H9 (cell line): Measurements from ENCODE around the gene HSPA6. TPM values are rescaled to one million over a fixed set of nuclear protein-coding genes. Genes with fewer than 3 reads are reported as not detected.

Experiments used
- DNase-seq: peaks from one replicate; pipeline ENCODE4 v3.0.0-alpha.2; 2017
- H2AFZ ChIP-seq: one replicate; pipeline ENCODE4 v1.6.1; 2013; ENCODE audit warnings: mild to moderate bottlenecking, low read length, control low read depth, moderate library complexity
- H2AK5ac ChIP-seq: 2 replicates; pipeline ENCODE4 v1.6.1; 2013; ENCODE audit warnings: low read length, control low read depth, mixed read lengths; ENCODE audit not compliant: insufficient read length
- H2BK120ac ChIP-seq: one replicate; pipeline ENCODE4 v1.6.1; 2013; ENCODE audit warnings: low read depth, mild to moderate bottlenecking, low read length, control low read depth, inconsistent platforms; ENCODE audit not compliant: poor library complexity, severe bottlenecking
- H2BK12ac ChIP-seq: 2 replicates; pipeline ENCODE4 v1.6.1; 2013; ENCODE audit warnings: low read length, control low read depth, mixed read lengths, low read depth; ENCODE audit not compliant: insufficient read length
- H2BK15ac ChIP-seq: 2 replicates; pipeline ENCODE4 v1.6.1; 2013; ENCODE audit warnings: low read depth, low read length, control low read depth
- H2BK20ac ChIP-seq: one replicate; pipeline ENCODE4 v1.6.1; 2013; ENCODE audit warnings: low read depth, mild to moderate bottlenecking, low read length, control low read depth, inconsistent platforms; ENCODE audit not compliant: poor library complexity, severe bottlenecking
- H2BK5ac ChIP-seq: 2 replicates; pipeline ENCODE4 v1.6.1; 2013; ENCODE audit warnings: low read length, control low read depth, mixed read lengths; ENCODE audit not compliant: insufficient read length
- H3K14ac ChIP-seq: 2 replicates; pipeline ENCODE4 v1.6.1; 2013; ENCODE audit warnings: low read length, control low read depth; ENCODE audit not compliant: insufficient read depth
- H3K18ac ChIP-seq: 2 replicates; pipeline ENCODE4 v1.6.1; 2013; ENCODE audit warnings: low read depth, mild to moderate bottlenecking, mixed read lengths, low read length, control low read depth; ENCODE audit not compliant: insufficient read length
- H3K23ac ChIP-seq: 2 replicates; pipeline ENCODE4 v1.6.1; 2013; ENCODE audit warnings: low read length, control low read depth, mixed read lengths, low read depth; ENCODE audit not compliant: insufficient read length
- H3K23me2 ChIP-seq: 2 replicates; pipeline ENCODE4 v1.6.1; 2013; ENCODE audit warnings: low read depth, mild to moderate bottlenecking, mixed read lengths, low read length, control low read depth; ENCODE audit not compliant: insufficient read length, poor library complexity, severe bottlenecking
- H3K27ac ChIP-seq: 2 replicates; pipeline ENCODE4 v1.5.1; 2013; ENCODE audit warnings: low read length, control low read depth, mixed read lengths, low read depth; ENCODE audit not compliant: insufficient read length
- H3K27me3 ChIP-seq: 2 replicates; pipeline ENCODE4 v1.6.1; 2013; ENCODE audit warnings: low read length, control low read depth, inconsistent platforms; ENCODE audit not compliant: insufficient read depth
- H3K4ac ChIP-seq: 2 replicates; pipeline ENCODE4 v1.6.1; 2013; ENCODE audit warnings: low read depth, mild to moderate bottlenecking, control low read depth, inconsistent platforms, low read length, moderate library complexity
- H3K4me1 ChIP-seq: 2 replicates; pipeline ENCODE4 v1.6.1; 2013; ENCODE audit warnings: low read length, control low read depth, inconsistent platforms; ENCODE audit not compliant: insufficient read depth
- H3K4me2 ChIP-seq: 2 replicates; pipeline ENCODE4 v1.6.1; 2013; ENCODE audit warnings: low read length, control low read depth, mixed read lengths; ENCODE audit not compliant: insufficient read length, insufficient read depth
- H3K56ac ChIP-seq: 2 replicates; pipeline ENCODE4 v1.6.1; 2013; ENCODE audit warnings: low read depth, mild to moderate bottlenecking, mixed read lengths, low read length, control low read depth; ENCODE audit not compliant: insufficient read length
- H3K79me1 ChIP-seq: 2 replicates; pipeline ENCODE4 v1.6.1; 2013; ENCODE audit warnings: low read depth, mild to moderate bottlenecking, moderate library complexity, low read length, control low read depth, inconsistent platforms; ENCODE audit not compliant: insufficient read depth, poor library complexity, severe bottlenecking
- H3K79me2 ChIP-seq: 2 replicates; pipeline ENCODE4 v1.6.1; 2013; ENCODE audit warnings: low read length, control low read depth, inconsistent platforms; ENCODE audit not compliant: insufficient read depth
- H3K9ac ChIP-seq: 2 replicates; pipeline ENCODE4 v1.6.1; 2013; ENCODE audit warnings: low read length, control low read depth, mixed read lengths; ENCODE audit not compliant: insufficient read length; ENCODE audit errors: extremely low read depth
- H3K9me3 ChIP-seq: one replicate; pipeline ENCODE4 v1.6.1; 2013; ENCODE audit warnings: low read depth, low read length, inconsistent platforms; ENCODE audit not compliant: control insufficient read depth
- H3T11ph ChIP-seq: one replicate; pipeline ENCODE4 v1.6.1; 2013; ENCODE audit warnings: mild to moderate bottlenecking, low read length, control low read depth, inconsistent platforms
- H4K20me1 ChIP-seq: one replicate; pipeline ENCODE4 v1.6.1; 2013; ENCODE audit not compliant: control insufficient read depth, insufficient read length, insufficient read depth
- H4K5ac ChIP-seq: 2 replicates; pipeline ENCODE4 v1.6.1; 2013; ENCODE audit warnings: low read depth, mild to moderate bottlenecking, mixed read lengths, low read length, control low read depth; ENCODE audit not compliant: insufficient read length
- H4K8ac ChIP-seq: replicated peaks from 2 replicates; pipeline ENCODE4 v1.6.1; 2013; ENCODE audit warnings: low read length, control low read depth, mixed read lengths, low read depth; ENCODE audit not compliant: insufficient read length
- H4K91ac ChIP-seq: 2 replicates; pipeline ENCODE4 v1.6.1; 2013; ENCODE audit warnings: low read depth, mild to moderate bottlenecking, moderate library complexity, mixed read lengths, low read length, control low read depth; ENCODE audit not compliant: insufficient read length
- H3K27ac Mint-ChIP-seq, 3 experiments: 2 replicates in 2 of 3; 3 replicates in 1 of 3; pipeline ENCODE4 v1.8.0; 2020 to 2021; ENCODE audit warnings: mixed read lengths in 3 of 3, mild to moderate bottlenecking in 1 of 3, moderate library complexity in 1 of 3
- H3K27me3 Mint-ChIP-seq: 2 replicates; pipeline ENCODE4 v1.8.0; 2021; ENCODE audit warnings: low read depth, mild to moderate bottlenecking, moderate library complexity, mixed read lengths
- H3K36me3 Mint-ChIP-seq, 3 experiments: 2 replicates in 2 of 3; 3 replicates in 1 of 3; pipeline ENCODE4 v1.8.0; 2020 to 2021; ENCODE audit warnings: low read depth in 3 of 3, mixed read lengths in 3 of 3; ENCODE audit not compliant: insufficient read depth in 1 of 3
- H3K4me1 Mint-ChIP-seq, 2 experiments: 2 replicates each; pipeline ENCODE4 v1.8.0; 2020; ENCODE audit warnings: mixed read lengths in 2 of 2
- H3K4me3 Mint-ChIP-seq, 2 experiments: 2 replicates in 1 of 2; 3 replicates in 1 of 2; pipeline ENCODE4 v1.8.0; 2020 to 2021; ENCODE audit warnings: mild to moderate bottlenecking in 2 of 2, mixed read lengths in 2 of 2, moderate library complexity in 1 of 2
- H3K9me3 Mint-ChIP-seq, 2 experiments: 2 replicates in 1 of 2; 3 replicates in 1 of 2; pipeline ENCODE4 v1.8.0; 2020; ENCODE audit warnings: mild to moderate bottlenecking in 2 of 2, mixed read lengths in 2 of 2, moderate library complexity in 1 of 2
- CTCF ChIP-seq: fragments of 200-600 bp; sonication (generic); conservative IDR thresholded peaks from 3 replicates; pipeline ENCODE4 v1.8.0; 2021; ENCODE audit warnings: antibody characterized with exemption, mild to moderate bottlenecking
- WGBS: extraction: QIAGEN DNeasy Blood & Tissue Kit; methylation state at CpG from one replicate; pipeline ENCODE4 v1.1.7; 2013; ENCODE audit warnings: missing lambda C conversion rate, low lambda C conversion rate, mixed read lengths; ENCODE audit not compliant: insufficient read length; ENCODE audit errors: extremely low coverage; 5-methylcytosine and 5-hydroxymethylcytosine counted together
- total RNA-seq: library from RNA; stranded (reverse); gene quantifications from 2 replicates; pipeline ENCODE4 v1.2.1, GENCODE V29; 2021

Gene HSPA6
- total RNA-seq, 1 experiment from 2014 or later = not detected

- Histone ChIP-seq H3K14ac (no peak overlapping the region), H3K4me1 (no peaks in the 10 kb centered on the region), H3T11ph (no peak overlapping the region), H3K56ac (no peak overlapping the region), H4K91ac (no peak overlapping the region), H2BK120ac (no peak overlapping the region), H2AFZ (no peak overlapping the region), H3K4ac (no peak overlapping the region), H3K79me1 (no peaks in the 10 kb centered on the region), H2BK15ac (no peak overlapping the region), H3K9me3 (no peaks in the 10 kb centered on the region), H2BK12ac (no peak overlapping the region), H3K9ac (no peak overlapping the region), H3K23me2 (no peaks in the 10 kb centered on the region), H2AK5ac (no peak overlapping the region), H3K27me3 (no peaks in the 10 kb centered on the region), H3K23ac (no peak overlapping the region), H4K5ac (no peak overlapping the region), H3K18ac (no peak overlapping the region), H4K20me1 (no peaks in the 10 kb centered on the region), H2BK20ac (no peak overlapping the region), H3K27ac (no peak overlapping the region), H3K79me2 (no peaks in the 10 kb centered on the region), H2BK5ac (no peak overlapping the region), H3K4me2 (no peak overlapping the region), H4K8ac (no peak overlapping the region)
- no CpG with 5 or more reads among the region's 1 CpG for WGBS
- H3K9me3 Mint-ChIP-seq = no peaks in the 10 kb centered on the region
- peaks cover 0 to 6% of the 10 kb centered on the region in 2 experiments; a peak in 1 of 4 replicates for H3K4me1 Mint-ChIP-seq
- H3K36me3 Mint-ChIP-seq = no peaks in the 10 kb centered on the region
- no peak for TF ChIP-seq CTCF
- peaks cover 14% of the 10 kb centered on the region; the same call in 1 of the 2 replicates for H3K27me3 Mint-ChIP-seq
- no peak overlapping the region for H3K27ac Mint-ChIP-seq
- DNase-seq = no peak
- no peak overlapping the region for H3K4me3 Mint-ChIP-seq
Measured at GRCh38 chr1:161497961-161498360, 26.4 kb upstream of the HSPA6 start.
